GM13977 (cell line): ENCODE results near the gene CTSA.

Experiments used
- DNase-seq: peaks from one replicate; pipeline ENCODE4 v3.0.0; 2012; ENCODE audit warnings: low spot score
- in situ Hi-C: fragments of 300-500 bp; cut with MboI; formaldehyde crosslinking; loops from one replicate; pipeline ENCODE4 v1.12.0; 2022; ENCODE audit warnings: low sequenced_read_pairs, low pct_unique_long_range_greater_than_20kb, mixed read lengths, inconsistent platforms; ENCODE audit not compliant: unreplicated experiment
- TF ChIP-seq, protein P1 (sequence below): IDR thresholded peaks from 2 replicates; pipeline ENCODE4 v1.5.1; 2012; ENCODE audit warnings: mild to moderate bottlenecking, control low read depth; ENCODE audit not compliant: insufficient read depth; ENCODE audit errors: extremely low read depth, missing control alignments

CTSA gene

GRCh38 chr20:45888681-45889080, 2.5 kb upstream of the CTSA start:
- TF ChIP-seq, protein P1, sequence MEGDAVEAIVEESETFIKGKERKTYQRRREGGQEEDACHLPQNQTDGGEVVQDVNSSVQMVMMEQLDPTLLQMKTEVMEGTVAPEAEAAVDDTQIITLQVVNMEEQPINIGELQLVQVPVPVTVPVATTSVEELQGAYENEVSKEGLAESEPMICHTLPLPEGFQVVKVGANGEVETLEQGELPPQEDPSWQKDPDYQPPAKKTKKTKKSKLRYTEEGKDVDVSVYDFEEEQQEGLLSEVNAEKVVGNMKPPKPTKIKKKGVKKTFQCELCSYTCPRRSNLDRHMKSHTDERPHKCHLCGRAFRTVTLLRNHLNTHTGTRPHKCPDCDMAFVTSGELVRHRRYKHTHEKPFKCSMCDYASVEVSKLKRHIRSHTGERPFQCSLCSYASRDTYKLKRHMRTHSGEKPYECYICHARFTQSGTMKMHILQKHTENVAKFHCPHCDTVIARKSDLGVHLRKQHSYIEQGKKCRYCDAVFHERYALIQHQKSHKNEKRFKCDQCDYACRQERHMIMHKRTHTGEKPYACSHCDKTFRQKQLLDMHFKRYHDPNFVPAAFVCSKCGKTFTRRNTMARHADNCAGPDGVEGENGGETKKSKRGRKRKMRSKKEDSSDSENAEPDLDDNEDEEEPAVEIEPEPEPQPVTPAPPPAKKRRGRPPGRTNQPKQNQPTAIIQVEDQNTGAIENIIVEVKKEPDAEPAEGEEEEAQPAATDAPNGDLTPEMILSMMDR: no peak
- in situ Hi-C loops: no loop called here
- no peak for DNase-seq

DNA sequence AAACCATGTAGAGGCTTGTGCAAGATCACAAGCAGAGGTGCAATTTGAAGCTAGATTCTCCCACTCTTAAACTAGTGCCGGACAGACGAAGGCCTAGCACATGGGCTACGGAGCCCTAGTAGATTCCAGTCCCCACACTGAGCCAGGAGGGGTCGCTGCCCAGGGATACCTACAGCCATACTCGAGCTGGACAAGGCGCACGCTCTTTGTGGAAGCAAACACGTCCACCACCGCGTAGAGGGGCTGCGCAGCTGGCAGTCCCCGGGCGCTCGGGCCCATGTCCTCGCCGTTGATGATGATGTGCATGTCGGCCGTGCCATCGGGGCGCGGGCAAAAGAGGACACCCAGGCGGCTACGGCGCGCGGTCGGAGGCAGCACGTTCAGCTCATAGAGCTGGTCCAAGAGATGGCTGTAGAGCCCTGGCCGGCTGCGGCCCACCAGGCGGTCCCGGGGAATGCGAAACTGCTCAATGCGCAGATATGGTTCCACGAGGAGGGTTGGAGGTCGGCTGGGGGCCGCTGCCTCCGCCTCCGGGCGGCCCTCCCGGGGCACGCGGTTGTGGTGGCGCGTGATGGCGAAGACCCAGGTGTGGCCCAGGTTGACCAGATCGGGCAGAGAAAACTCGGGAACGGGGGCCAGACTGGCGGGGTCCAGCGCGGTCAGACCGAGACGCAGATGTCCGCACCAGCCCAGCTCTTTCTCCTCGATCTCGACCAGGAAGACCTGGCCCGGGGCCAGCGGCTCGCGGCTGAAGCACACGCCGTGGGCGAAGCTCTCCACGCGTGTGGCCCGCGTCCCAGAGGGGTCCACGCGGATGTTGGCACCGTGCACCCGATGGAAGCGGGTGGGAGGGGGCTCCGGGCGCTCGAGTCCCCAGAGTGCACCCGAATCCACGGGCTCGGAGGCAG, 804 bp upstream of the CTSA start:
- in situ Hi-C loops: no loop called here
- TF ChIP-seq, protein P1: peak; percentile 66
- DNase-seq: peak; percentile 73

DNA sequence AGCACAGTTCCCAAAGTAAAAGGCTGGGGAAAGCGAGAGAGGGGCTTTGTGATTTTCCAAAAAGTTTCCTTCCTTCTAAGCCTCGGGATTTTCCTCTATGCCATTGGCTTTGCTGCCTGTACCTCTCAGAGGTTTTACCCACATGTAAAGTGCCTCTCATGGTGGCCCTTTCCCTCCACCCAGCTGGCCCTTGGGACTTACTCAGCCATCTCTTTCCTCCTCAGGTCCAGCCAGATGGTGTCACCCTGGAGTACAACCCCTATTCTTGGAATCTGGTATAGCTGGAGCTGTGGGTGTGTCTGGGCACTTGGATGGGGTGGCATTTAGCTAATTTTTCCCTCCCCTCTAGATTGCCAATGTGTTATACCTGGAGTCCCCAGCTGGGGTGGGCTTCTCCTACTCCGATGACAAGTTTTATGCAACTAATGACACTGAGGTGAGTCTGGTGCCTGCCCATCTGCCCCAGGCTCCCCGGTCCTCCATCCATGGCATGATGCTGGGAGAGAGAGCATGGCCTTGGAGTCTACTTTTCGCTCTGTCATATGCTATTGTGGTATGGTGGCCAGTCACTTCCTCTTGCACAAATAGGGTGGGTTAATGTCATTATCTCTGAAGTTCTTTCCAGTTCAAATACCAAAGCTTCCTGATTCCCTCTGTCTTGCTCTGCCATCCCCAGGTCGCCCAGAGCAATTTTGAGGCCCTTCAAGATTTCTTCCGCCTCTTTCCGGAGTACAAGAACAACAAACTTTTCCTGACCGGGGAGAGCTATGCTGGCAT, 1.1 kb downstream of the CTSA start:
- DNase-seq: no peak
- in situ Hi-C loops: no loop called here
- TF ChIP-seq, protein P1: no peak

DNA sequence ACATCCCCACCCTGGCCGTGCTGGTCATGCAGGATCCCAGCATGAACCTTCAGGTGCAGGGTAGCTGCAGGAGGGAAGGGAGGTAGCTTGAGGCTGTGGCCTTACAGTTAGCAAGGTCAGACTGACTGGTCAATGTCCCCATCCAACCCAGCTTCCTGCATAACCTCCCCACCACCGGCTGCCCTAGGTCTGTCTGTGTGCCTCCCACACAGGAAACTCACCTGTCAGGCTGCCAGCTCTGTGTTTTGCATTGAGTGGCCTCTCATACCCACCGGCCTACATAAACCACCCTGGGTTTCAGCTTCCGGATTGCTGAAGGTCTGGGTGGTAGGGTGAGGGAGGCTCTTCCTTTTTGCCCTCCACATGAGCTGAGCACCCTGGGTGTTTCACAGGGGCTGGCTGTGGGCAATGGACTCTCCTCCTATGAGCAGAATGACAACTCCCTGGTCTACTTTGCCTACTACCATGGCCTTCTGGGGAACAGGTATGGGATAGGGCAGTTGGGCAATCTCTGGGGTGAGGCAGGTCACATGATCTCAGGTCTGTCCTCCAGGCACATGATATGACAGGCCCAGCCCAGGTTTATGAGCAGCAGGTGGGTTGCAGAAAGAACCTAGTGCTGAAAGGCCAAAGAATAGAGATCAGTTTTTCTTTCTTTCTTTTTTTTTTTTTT, 1.8 kb downstream of the CTSA start:
- TF ChIP-seq, protein P1: no peak
- in situ Hi-C loops: no loop called here
- DNase-seq: no peak

DNA sequence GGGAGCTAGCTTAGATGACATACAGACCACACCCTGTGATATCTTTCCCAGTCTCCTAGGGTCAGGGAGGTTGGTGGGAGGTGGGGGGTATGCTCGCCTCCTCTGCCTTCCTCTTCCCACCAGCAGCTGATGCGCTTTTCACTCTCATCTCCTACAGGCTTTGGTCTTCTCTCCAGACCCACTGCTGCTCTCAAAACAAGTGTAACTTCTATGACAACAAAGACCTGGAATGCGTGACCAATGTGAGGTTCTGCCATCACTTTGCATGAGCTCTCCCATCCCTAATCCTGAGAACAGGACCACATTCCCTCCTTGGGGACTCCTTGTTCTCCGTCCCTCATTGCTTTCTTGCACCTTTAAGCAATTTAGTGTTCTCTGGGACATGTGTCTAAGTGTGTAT, 2.7 kb downstream of the CTSA start:
- in situ Hi-C loops: no loop called here
- TF ChIP-seq, protein P1: no peak
- no peak for DNase-seq

GRCh38 chr20:45894797-45895196, 3.7 kb downstream of the CTSA start:
- TF ChIP-seq, protein P1: no peak
- in situ Hi-C loops: no loop called here
- no peak for DNase-seq
